WTC11 (cell line): ENCODE measurements around the gene DISP3. TPM values are rescaled to one million over a fixed set of nuclear protein-coding genes. Genes with fewer than 3 reads are reported as not detected.

ENCODE experiments used
- ATAC-seq: fragments of 200-7000 bp; cut with Tn5 transposase; 2 replicates; pipeline ENCODE4 v1.10.0; 2021; ENCODE audit warnings: mild to moderate bottlenecking, moderate library complexity
- CTCF ChIA-PET: fragments of 300-600 bp; sonication (Branson Sonifier 250); formaldehyde crosslinking; loops from one replicate; lab custom pipeline; 2021; ENCODE audit warnings: antibody characterized with exemption; lab: Charles Lee
- POLR2A ChIA-PET: fragments of 350-600 bp; sonication (Branson Sonifier 250); formaldehyde crosslinking; loops from one replicate; lab custom pipeline; 2021; ENCODE audit warnings: antibody characterized with exemption; lab: Charles Lee
- DNase-seq: peaks from one replicate; pipeline ENCODE4 v3.0.0; 2021; ENCODE audit warnings: low spot score
- H3K27ac Mint-ChIP-seq: 2 replicates; pipeline ENCODE4 v1.8.0; 2021; ENCODE audit warnings: mixed read lengths
- H3K27me3 Mint-ChIP-seq: 2 replicates; pipeline ENCODE4 v1.8.0; 2021; ENCODE audit warnings: low read depth, mild to moderate bottlenecking, moderate library complexity, mixed read lengths
- H3K36me3 Mint-ChIP-seq: 2 replicates; pipeline ENCODE4 v1.8.0; 2021; ENCODE audit warnings: mixed read lengths
- H3K4me1 Mint-ChIP-seq: 2 replicates; pipeline ENCODE4 v1.8.0; 2022; ENCODE audit warnings: mixed read lengths
- H3K4me3 Mint-ChIP-seq: 2 replicates; pipeline ENCODE4 v1.8.0; 2021; ENCODE audit warnings: mild to moderate bottlenecking, moderate library complexity, mixed read lengths
- H3K9me3 Mint-ChIP-seq: 2 replicates; pipeline ENCODE4 v1.8.0; 2021; ENCODE audit warnings: mixed read lengths
- AFF4 ChIP-seq: sonication (generic); formaldehyde crosslinking; IDR thresholded peaks from 2 replicates; pipeline ENCODE4 v1.8.1; 2023; ENCODE audit warnings: mild to moderate bottlenecking, missing genetic modification reagents, borderline replicate concordance
- ATF1 ChIP-seq: sonication (generic); formaldehyde crosslinking; IDR thresholded peaks from 2 replicates; pipeline ENCODE4 v1.8.1; 2023; ENCODE audit warnings: mild to moderate bottlenecking, moderate library complexity, missing genetic modification reagents
- CREM ChIP-seq: sonication (generic); formaldehyde crosslinking; IDR thresholded peaks from 2 replicates; pipeline ENCODE4 v1.8.1; 2022; ENCODE audit warnings: mild to moderate bottlenecking, missing genetic modification reagents, moderate library complexity
- CTCF ChIP-seq: fragments of 200-600 bp; IDR thresholded peaks from 2 replicates; pipeline ENCODE4 v1.8.0; 2022; ENCODE audit warnings: antibody characterized with exemption
- GRHL2 ChIP-seq: fragments of 250-450 bp; sonication (Bioruptor Pico); IDR thresholded peaks from 2 replicates; pipeline ENCODE4 v1.8.0; 2022; ENCODE audit warnings: mild to moderate bottlenecking, moderate library complexity; ENCODE audit not compliant: insufficient replicate concordance, severe bottlenecking
- GTF2I ChIP-seq: fragments of 250-450 bp; sonication (Bioruptor Pico); conservative IDR thresholded peaks from 2 replicates; pipeline ENCODE4 v1.4.0; 2021; ENCODE audit warnings: mild to moderate bottlenecking
- KAT7 ChIP-seq: sonication (generic); formaldehyde crosslinking; IDR thresholded peaks from 2 replicates; pipeline ENCODE4 v1.8.1; 2023; ENCODE audit warnings: missing genetic modification reagents, mild to moderate bottlenecking, borderline replicate concordance
- MAX ChIP-seq: sonication (generic); formaldehyde crosslinking; IDR thresholded peaks from 2 replicates; pipeline ENCODE4 v1.8.0; 2022; ENCODE audit warnings: mild to moderate bottlenecking, missing genetic modification reagents
- NFE2L1 ChIP-seq: sonication (generic); formaldehyde crosslinking; IDR thresholded peaks from 2 replicates; pipeline ENCODE4 v1.8.1; 2023; ENCODE audit warnings: missing genetic modification reagents
- PREB ChIP-seq: sonication (generic); formaldehyde crosslinking; IDR thresholded peaks from 2 replicates; pipeline ENCODE4 v1.8.1; 2022; ENCODE audit warnings: mild to moderate bottlenecking, missing genetic modification reagents, moderate library complexity, borderline replicate concordance
- SOX15 ChIP-seq: fragments of 250-450 bp; sonication (Bioruptor Pico); IDR thresholded peaks from 2 replicates; pipeline ENCODE4 v1.9.0; 2021; ENCODE audit warnings: mild to moderate bottlenecking
- SP1 ChIP-seq: sonication (generic); formaldehyde crosslinking; conservative IDR thresholded peaks from 2 replicates; pipeline ENCODE4 v1.8.1; 2022; ENCODE audit warnings: missing genetic modification reagents
- TEAD4 ChIP-seq: sonication (generic); formaldehyde crosslinking; IDR thresholded peaks from 2 replicates; pipeline ENCODE4 v1.8.0; 2022; ENCODE audit warnings: mild to moderate bottlenecking, missing genetic modification reagents
- TP53 ChIP-seq: sonication (generic); formaldehyde crosslinking; IDR thresholded peaks from 2 replicates; pipeline ENCODE4 v1.8.1; 2023; ENCODE audit warnings: mild to moderate bottlenecking, missing genetic modification reagents
- USF2 ChIP-seq: sonication (generic); formaldehyde crosslinking; IDR thresholded peaks from 2 replicates; pipeline ENCODE4 v1.8.1; 2023; ENCODE audit warnings: mild to moderate bottlenecking, missing genetic modification reagents, moderate library complexity
- ZBTB21 ChIP-seq: sonication (generic); formaldehyde crosslinking; IDR thresholded peaks from 2 replicates; pipeline ENCODE4 v1.8.1; 2023; ENCODE audit warnings: mild to moderate bottlenecking, missing genetic modification reagents, borderline replicate concordance
- ZBTB43 ChIP-seq: sonication (generic); formaldehyde crosslinking; IDR thresholded peaks from 2 replicates; pipeline ENCODE4 v1.8.1; 2023; ENCODE audit warnings: mild to moderate bottlenecking, missing genetic modification reagents
- ZNF396 ChIP-seq: fragments of 250-450 bp; sonication (Bioruptor Pico); IDR thresholded peaks from 2 replicates; pipeline ENCODE4 v1.8.0; 2021; ENCODE audit warnings: mild to moderate bottlenecking, moderate library complexity, borderline replicate concordance
- ZSCAN18 ChIP-seq: fragments of 250-450 bp; sonication (Bioruptor Pico); IDR thresholded peaks from 2 replicates; pipeline ENCODE4 v2.1.2; 2022; ENCODE audit warnings: mild to moderate bottlenecking, moderate library complexity
- total RNA-seq: library from RNA; stranded (reverse); gene quantifications from 3 replicates; pipeline ENCODE4 v1.2.3, GENCODE V29; 2021

Gene DISP3
- total RNA-seq, 1 experiment from 2014 or later = 6.0 TPM

GRCh38 chr1:11475748-11476147 lies 3.2 kb upstream of the DISP3 start:
- no peak overlapping the region for H3K27ac Mint-ChIP-seq
- TF ChIP-seq NFE2L1 (CRISPR knock-in tag) (no peak), ZBTB21 (CRISPR knock-in tag) (no peak), ZSCAN18 (CRISPR knock-in tag) (no peak), USF2 (no peak)
- TF ChIP-seq, all 79 proteins: peak for 0
- Mint-ChIP-seq H3K27me3 (peaks cover 34% of the 10 kb centered on the region), H3K9me3 (no peaks in the 10 kb centered on the region), H3K4me1 (peaks cover 5% of the 10 kb centered on the region), H3K36me3 (no peaks in the 10 kb centered on the region), H3K4me3 (no peak overlapping the region)
- ChIA-PET CTCF (interaction anchor here (0.9 kb wide), 1 partner anchor 97 kb away, joined by 4 read pairs; no protein-coding TSS in a partner anchor), POLR2A (interaction anchor here (0.6 kb wide), 1 partner anchor 163 kb away, joined by 5 read pairs; no protein-coding TSS in a partner anchor)
- DNase-seq (no peak), ATAC-seq (no peak)

- CTCF ChIA-PET = interaction anchor here (0.6 to 3.2 kb wide), 45 partner anchors 9 to 409 kb away, joined by 3 to 27 read pairs (median 4); partner anchors contain the start of genes FBXO2, FBXO6 and UBIAD1
- H3K36me3 Mint-ChIP-seq = no peaks in the 10 kb centered on the region
- H3K27ac Mint-ChIP-seq = no peak overlapping the region
- TF ChIP-seq CREM (CRISPR knock-in tag) (no peak), MAX (CRISPR knock-in tag) (0 out of 2 replicates have a peak, but pooled peaks have one; percentile 20), ZNF396 (CRISPR knock-in tag) (no peak), TP53 (CRISPR knock-in tag) (no peak), GRHL2 (CRISPR knock-in tag) (no peak), ZBTB43 (CRISPR knock-in tag) (peak; percentile 81; the same call in 1 of the 2 replicates), NFE2L1 (CRISPR knock-in tag) (0 out of 2 replicates have a peak, but pooled peaks have one; percentile 5), SP1 (CRISPR knock-in tag) (no peak)
- ATAC-seq = 0 out of 2 replicates have a peak, but pooled peaks have one; percentile 2
- peak overlapping the region; percentile 71 for H3K4me3 Mint-ChIP-seq
- peaks cover 12% of the 10 kb centered on the region for H3K4me1 Mint-ChIP-seq
- no peaks in the 10 kb centered on the region for H3K9me3 Mint-ChIP-seq
- peaks cover 40% of the 10 kb centered on the region for H3K27me3 Mint-ChIP-seq
- POLR2A ChIA-PET = interaction anchor here (0.7 to 0.9 kb wide), 2 partner anchors 11 to 62 kb away, joined by 3 to 4 read pairs; no protein-coding TSS in a partner anchor
- DNase-seq = no peak
Measured at GRCh38 chr1:11479375-11479979, 522 bp downstream of the DISP3 start.

- ATAC-seq (no peak), DNase-seq (no peak)
- Mint-ChIP-seq H3K4me1 (peaks cover 14% of the 10 kb centered on the region), H3K27me3 (peaks cover 40% of the 10 kb centered on the region), H3K4me3 (peak overlapping the region; percentile 42), H3K36me3 (no peaks in the 10 kb centered on the region), H3K9me3 (no peaks in the 10 kb centered on the region), H3K27ac (no peak overlapping the region)
- POLR2A ChIA-PET = interaction anchor here (1.0 kb wide), 1 partner anchor 18 kb away, joined by 3 read pairs; no protein-coding TSS in a partner anchor
- CTCF ChIA-PET = interaction anchor here (0.7 to 2.8 kb wide), 5 partner anchors 90 to 165 kb away, joined by 3 to 15 read pairs (median 6); no protein-coding TSS in a partner anchor
- TF ChIP-seq TEAD4 (no peak), GTF2I (CRISPR knock-in tag) (no peak), ATF1 (CRISPR knock-in tag) (no peak), KAT7 (no peak), SOX15 (no peak), SP1 (CRISPR knock-in tag) (no peak), AFF4 (no peak), CTCF (no peak), PREB (no peak)
Measured at GRCh38 chr1:11481019-11481418, 2.1 kb downstream of the DISP3 start.
